KBM-7 (cell line): ENCODE results near the gene CIRBP.

Experiments
- DNase-seq: peaks from one replicate; pipeline ENCODE4 v3.0.0-alpha.2; 2015
- in situ Hi-C: fragments of 300-500 bp; cut with MboI; formaldehyde crosslinking; loops from 2 replicates; pipeline ENCODE4 v1.14.3; 2020; ENCODE audit warnings: low sequenced_read_pairs, low pct_unique_long_range_greater_than_20kb, mixed read lengths

CIRBP gene

DNA sequence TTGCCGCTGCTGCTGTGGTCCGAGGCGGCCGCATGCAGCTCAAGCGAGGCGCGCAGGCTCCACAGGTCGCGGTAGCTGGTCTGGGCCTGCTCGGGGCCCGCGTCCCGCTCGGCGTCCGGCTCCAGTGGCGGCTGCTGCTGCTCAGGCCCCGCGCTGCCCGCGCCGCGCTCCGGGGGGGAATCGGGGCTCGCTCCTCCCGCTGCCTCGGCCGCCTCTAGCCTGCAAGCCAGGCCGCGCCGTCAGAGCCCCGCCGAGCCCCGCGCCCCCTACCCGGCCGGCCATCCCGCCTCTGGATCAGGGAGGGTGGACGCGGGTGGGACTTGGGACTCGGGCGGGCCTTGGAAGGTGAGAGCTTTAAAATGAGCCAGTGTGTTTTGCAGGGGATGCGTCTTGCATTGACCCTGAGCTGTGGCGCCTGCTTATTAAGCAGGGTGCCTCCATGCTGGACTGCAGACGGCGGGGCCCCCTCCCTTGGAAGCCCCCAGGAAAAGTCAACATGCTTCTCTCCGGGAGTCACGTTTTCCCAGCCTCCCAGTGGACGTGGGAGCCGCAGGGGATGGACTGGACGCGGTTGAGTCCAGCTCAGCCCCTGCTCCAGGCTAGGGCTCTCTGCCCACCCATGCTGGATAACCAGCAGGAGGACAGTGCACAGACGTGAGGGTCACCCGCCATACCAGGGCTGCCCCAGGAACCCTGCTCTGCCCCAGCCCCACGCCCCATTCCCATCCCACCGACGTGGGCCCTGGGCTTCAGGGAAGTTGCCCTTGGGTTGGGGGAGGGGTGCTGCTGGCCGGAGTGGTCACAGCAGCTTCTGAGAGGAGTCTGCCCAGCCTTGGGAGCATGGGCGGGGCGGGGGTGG lies 39.0 kb upstream of the CIRBP start:
- in situ Hi-C loops = no loop called here

DNA sequence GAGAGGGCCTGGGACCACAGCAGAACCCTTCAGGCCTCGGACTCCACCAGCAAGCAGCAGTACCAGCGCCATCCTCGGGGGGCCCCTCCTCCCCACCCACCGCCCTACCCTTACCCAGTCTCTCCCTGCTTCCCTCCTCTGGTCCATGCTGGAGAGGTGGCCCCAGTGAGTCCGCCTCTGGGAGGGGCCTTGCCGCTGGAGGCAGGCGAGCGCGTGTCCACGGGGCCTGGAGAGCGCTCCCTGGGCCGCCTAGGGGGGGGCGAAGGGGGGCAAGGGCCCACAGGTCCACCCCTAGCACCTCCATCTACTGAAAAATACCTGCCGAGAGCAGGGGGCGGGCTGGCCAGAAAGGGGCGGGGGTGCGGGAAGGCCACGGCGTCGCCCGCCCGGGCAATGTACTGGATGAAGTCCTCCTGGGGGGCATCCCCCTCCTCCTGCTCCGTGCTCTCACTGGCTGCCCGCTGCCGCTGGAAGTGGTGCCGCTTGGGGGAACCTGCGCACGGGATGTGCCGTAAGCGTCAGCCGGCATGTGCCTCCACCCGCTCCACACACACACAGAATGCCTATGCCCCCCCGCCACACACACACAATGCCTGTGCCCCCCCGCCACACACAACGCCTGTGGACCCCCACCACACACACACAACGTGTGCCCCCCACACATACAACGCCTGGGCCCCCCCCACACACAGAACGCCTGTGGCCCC lies 38.2 kb upstream of the CIRBP start:
- DNase-seq = no peak
- in situ Hi-C loops = no loop called here

More for the DNA sequence above, 39.0 kb upstream of the CIRBP start:
- no peak for DNase-seq

DNA sequence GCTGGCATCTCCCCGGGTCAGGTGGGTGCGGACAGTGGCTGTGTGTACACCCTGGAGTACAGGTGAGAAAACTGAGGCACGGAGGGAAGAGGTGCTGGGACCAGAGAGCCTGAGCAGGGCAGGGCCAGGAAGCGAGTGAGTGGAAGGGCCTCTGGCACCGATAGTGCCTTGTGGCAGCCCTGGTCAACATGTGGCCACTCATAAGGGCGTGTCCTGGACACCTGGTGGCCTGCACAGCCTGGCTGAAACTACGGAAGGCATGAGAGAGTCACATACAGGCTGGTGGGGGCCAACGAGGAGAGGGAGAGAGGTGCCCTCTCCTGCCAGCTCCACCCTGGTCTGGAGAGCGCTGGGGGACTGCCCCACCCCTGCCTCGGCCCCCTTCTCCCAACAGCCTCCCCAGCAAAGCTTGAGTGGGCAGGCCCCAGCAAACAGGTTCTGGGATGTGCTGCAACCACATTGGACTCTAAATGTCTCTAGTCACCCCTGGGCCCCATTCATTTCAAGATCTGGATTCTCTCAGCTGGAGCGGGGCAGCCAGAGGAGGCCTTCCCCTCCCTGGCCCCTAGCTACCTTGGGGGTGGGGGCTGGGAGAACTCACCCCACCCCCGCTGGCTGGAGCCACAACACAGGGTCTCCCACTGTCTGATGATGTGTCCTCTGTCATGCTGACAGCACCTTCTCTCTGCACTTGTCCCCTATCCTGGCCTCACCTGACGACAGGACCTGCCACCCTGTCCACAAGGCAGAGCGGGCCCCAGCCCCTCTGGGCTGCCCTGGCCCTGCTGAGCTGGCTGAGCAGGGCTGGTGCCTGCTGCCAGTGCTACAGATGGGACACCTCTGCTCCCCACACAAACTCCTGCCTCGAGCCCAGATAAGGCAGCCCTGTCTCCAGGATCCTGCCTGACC lies 37.1 kb upstream of the CIRBP start:
- DNase-seq = no peak

GRCh38 chr19:1232652-1233072 lies 36.5 kb upstream of the CIRBP start:
- in situ Hi-C loops = no loop called here
- DNase-seq = no peak

More for the DNA sequence above, 37.1 kb upstream of the CIRBP start:
- in situ Hi-C loops = no loop called here

DNA sequence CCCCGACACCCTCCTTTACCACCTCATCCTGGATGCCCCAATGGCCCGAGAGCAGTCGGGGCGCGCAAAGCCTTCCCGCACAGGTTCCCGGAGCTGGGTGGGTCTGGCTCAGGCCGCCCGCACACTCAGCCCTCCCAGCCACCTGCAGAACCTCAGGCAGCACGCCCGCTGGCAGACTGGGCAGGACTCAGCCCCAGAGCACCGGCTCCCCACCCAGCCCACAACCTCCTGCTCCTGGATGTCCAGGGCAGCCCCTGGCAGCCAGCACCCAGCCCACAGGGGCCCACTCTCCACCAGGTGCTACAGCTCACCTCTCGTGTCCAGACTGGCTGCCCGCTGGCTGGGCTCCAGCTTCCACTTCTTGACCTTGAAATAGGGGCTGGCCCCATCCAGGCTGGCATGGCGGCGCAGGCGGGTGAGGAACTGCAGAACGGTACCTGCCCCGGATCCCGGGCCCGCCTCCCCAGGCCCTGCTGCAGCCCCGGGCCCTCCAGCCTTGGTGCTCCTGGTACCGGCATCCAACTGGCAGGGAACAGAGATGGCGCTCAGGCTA lies 35.9 kb upstream of the CIRBP start:
- no peak for DNase-seq
- in situ Hi-C loops = no loop called here

GRCh38 chr19:1234051-1234954 lies 34.8 kb upstream of the CIRBP start:
- DNase-seq = no peak
- in situ Hi-C loops = no loop called here

- in situ Hi-C loops = no loop called here
- no peak for DNase-seq
Observed at GRCh38 chr19:1234955-1235380, 34.2 kb upstream of the CIRBP start.

- in situ Hi-C loops = no loop called here
- DNase-seq = no peak
Observed at GRCh38 chr19:1235625-1236538, 33.2 kb upstream of the CIRBP start.

GRCh38 chr19:1236576-1236975 lies 32.6 kb upstream of the CIRBP start:
- DNase-seq = no peak
- in situ Hi-C loops = no loop called here

DNA sequence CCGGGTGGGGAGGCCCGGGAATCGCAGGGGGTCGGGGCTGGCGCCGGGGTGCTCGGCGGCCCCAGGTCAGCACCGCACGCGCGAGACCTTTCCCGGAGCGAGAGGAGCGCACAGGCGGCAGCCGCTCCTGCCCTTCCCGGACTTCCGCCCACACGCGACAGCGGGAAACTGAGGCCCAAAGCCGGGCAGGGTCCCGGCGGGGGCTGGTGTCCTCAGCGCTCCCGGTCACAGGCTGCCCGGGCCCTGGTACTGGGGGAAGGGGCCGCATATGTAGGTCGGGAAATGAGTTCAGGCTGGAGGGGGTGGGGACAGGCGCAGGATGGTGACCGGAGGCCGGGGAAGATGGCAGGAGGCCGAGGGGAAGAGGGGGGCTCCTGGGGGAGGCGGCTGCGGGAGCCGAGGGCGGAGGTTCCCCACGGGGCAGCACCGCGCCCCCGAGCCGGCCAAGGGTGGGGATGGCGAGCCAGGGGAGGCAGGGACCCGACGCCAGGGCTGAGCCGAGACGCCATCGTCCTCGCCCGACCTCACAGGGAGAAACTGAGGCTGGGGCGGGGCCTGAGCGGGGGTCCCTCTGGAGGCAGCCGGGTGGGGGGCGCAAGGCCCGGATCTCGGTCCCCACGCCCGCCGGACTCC lies 32.0 kb upstream of the CIRBP start:
- in situ Hi-C loops = no loop called here
- no peak for DNase-seq

DNA sequence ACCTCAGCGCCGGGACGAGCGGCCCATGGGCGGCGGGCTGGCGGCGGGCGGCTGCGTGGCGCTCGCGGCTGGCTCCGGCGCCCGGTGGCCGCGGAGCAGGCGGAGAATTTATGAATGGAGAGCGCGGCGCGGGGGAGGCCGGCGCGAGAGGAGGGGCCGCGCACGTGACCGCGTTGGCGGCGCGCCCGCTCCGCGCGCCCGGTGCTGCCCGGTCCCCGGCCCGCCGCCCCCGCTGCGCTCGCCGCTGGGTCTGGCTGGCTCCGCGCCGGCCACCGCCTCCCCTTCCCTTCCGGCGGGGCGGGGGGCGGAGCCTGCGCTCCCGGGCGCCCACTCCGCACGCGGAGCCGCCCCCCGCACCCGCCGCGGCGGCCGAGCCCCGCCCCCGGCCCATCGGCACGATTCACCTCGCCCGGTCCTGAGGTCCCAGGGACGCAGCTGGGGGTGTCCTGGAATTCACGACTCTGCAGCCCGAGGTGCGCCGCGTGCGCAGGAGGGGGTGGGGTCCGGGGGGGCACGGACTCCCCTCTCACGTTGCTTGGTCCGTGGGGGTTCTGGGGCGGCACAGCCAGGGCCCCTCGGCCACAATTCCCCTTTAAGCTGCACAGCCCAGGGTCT lies 31.3 kb upstream of the CIRBP start, which contains the start of gene CBARP:
CBARP (minus strand) TSS at position 252 of the 615 bp plus-strand sequence. CDS start 1,905 bp downstream, outside the sequence.
- in situ Hi-C loops = no loop called here
- DNase-seq = no peak

DNA sequence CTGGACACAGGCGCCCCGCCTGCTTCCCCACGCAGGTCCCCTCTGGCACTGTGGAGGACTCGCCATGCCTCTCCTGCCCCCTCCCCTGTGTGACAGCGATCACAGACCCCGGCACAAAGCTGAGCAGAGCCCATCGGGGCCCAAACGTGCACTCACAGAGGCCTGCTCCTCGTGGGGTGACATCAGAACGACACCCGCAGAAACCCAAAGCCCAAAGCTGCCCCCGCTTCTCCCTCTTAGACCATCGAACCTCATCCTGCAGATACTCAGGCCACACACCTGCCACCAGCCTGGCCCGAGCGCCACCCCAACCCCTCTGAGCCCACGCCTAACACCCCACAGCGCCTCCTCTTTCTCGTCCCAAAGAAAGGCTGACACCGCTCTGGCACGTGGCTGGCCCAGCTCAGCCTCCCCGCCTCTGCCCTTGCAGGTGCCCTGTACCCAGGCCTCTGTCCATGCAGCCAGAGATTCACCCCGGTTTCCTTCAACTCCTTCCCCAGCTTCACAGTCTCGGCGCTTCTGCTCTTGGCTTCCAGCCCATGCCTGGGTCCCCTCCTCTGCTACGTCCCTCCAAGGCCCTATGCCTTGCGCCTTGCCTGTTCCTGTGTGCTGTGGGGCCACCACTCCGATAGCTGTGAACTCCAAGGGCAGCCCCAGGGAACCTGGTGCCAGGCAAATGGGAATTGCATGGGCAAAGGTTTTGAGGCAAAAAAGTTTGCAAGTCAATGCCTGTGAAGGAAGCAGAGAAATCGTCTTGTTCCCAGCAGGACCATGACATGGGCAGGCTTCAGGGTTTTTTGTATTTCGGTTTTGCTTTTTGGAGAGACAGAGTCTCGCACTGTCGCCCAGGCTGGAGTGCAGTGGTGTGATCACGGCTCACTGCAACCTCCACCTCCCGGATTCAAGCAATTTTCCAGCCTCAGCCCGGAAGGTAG lies 30.5 kb upstream of the CIRBP start:
- in situ Hi-C loops = no loop called here
- no peak for DNase-seq

- in situ Hi-C loops = no loop called here
- DNase-seq = no peak
Observed at GRCh38 chr19:1239420-1239795, 29.7 kb upstream of the CIRBP start.

- peak; percentile 93 for DNase-seq
- in situ Hi-C loops = no loop called here
Observed at GRCh38 chr19:1239796-1240737, 29.1 kb upstream of the CIRBP start.
